T-helper 2 cell treated with Interferon-gamma antibody and Interleukin-4, amounts not matched to agents 5 μg/mL and 100 μg/mL, for 36 hours (primary cell): ENCODE measurements around the gene FMN1.

Experiments
- DNase-seq: peaks from one replicate; pipeline ENCODE4 v3.0.0; 2021; ENCODE audit warnings: low spot score
- H3K27ac Mint-ChIP-seq: one replicate; pipeline ENCODE4 v1.8.0; 2021; ENCODE audit warnings: mild to moderate bottlenecking, mixed read lengths
- H3K27me3 Mint-ChIP-seq: one replicate; pipeline ENCODE4 v1.8.0; 2021; ENCODE audit warnings: low read depth, mixed read lengths
- H3K36me3 Mint-ChIP-seq: one replicate; pipeline ENCODE4 v1.8.0; 2021; ENCODE audit warnings: low read depth, mixed read lengths
- H3K4me1 Mint-ChIP-seq: one replicate; pipeline ENCODE4 v1.8.0; 2021; ENCODE audit warnings: low read depth, mixed read lengths
- H3K4me3 Mint-ChIP-seq: one replicate; pipeline ENCODE4 v1.8.0; 2022; ENCODE audit warnings: mild to moderate bottlenecking, moderate library complexity, mixed read lengths
- H3K9me3 Mint-ChIP-seq: one replicate; pipeline ENCODE4 v1.8.0; 2021; ENCODE audit warnings: mixed read lengths

FMN1 gene

DNA sequence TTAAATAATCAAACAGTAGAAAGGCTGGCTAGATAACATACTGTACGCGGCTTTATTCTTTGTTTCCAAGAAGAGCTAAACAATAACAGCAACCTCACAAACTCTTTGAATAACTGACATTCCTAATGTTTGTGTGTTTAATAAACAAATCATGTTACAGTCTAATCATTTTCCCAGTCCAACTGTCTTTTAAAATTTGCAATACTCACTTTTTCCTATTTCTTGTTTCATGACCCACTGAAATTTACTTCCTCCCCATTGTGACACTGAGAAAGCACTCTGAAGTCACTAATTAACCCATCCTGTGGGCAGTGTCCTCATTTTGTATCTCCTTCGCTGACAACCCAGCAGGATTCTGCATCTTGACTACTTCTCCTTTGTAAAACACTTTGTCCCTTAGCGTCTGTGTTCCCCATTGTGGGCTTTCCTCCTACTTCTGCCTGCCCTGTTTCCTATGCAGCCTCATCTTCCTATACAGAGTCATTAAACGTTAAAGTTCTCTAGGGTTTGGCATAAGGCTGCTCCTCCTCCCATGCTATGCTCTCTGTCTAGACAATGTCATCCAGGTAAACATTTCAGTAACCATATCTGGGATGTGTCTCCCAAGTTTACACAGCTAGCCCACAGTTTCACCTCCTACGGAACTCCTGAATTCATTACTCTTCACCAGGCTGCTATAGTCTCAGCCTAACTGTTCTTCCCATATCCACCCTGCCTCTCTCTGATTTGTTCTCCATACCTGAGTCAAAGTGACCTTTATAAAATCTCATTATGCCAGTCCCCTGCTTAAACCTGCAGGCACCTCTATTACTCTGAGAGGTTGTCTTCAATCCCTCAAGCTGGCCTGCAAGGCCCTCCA, 327.8 kb downstream of the FMN1 start:
- Mint-ChIP-seq H3K27me3 (peaks cover 2% of the 10 kb centered on the region), H3K4me1 (peaks cover 2% of the 10 kb centered on the region), H3K4me3 (no peak overlapping the region), H3K36me3 (no peaks in the 10 kb centered on the region), H3K9me3 (no peaks in the 10 kb centered on the region), H3K27ac (no peak overlapping the region)
- DNase-seq = no peak

DNA sequence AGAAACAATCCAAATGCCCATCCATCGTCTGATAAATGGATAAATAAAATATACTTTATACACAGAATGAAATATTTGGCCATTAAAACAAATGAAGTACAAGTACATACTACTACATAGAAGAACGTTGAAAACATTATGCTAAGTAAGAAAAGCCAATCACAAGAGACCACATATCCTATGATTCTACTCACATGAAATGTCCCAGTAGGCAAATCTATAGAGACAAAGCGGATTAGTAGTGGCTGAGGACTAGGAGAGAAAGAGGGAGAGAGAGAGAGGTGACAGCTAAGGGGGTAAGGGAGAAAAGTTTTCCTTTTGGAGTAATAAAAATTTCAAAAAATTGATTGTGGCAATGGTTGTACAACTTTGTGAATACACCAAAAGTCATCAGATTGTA, 329.7 kb downstream of the FMN1 start:
- H3K36me3 Mint-ChIP-seq = no peaks in the 10 kb centered on the region
- H3K9me3 Mint-ChIP-seq = no peaks in the 10 kb centered on the region
- no peak for DNase-seq

DNA sequence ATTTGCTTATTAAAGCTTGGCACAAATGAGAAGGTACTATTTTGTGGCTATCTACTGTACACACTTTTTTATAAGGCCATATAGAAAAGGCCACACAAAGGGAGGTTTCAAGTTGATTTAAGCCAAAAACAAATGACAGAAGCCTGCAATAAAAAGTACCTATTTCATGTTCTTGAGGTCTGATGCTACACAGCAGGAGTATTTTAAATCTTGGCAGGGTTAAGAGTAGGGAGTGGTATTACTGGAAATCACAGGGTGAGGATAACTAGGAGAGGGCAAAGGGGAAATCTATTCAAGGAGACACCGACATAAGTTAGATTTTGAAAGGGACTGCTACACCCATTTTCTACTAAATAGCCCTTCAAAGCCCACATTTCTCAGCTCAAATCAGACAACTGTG, 330.5 kb downstream of the FMN1 start:
- no peaks in the 10 kb centered on the region for H3K9me3 Mint-ChIP-seq
- no peak overlapping the region for H3K27ac Mint-ChIP-seq
- H3K4me3 Mint-ChIP-seq = no peak overlapping the region
- no peak for DNase-seq
- H3K27me3 Mint-ChIP-seq = peaks cover 4% of the 10 kb centered on the region
- no peaks in the 10 kb centered on the region for H3K36me3 Mint-ChIP-seq
- H3K4me1 Mint-ChIP-seq = peaks cover 2% of the 10 kb centered on the region

More for the DNA sequence above, 329.7 kb downstream of the FMN1 start:
- H3K27me3 Mint-ChIP-seq = peaks cover 3% of the 10 kb centered on the region
- peaks cover 2% of the 10 kb centered on the region for H3K4me1 Mint-ChIP-seq
- no peak overlapping the region for H3K4me3 Mint-ChIP-seq
- no peak overlapping the region for H3K27ac Mint-ChIP-seq

DNA sequence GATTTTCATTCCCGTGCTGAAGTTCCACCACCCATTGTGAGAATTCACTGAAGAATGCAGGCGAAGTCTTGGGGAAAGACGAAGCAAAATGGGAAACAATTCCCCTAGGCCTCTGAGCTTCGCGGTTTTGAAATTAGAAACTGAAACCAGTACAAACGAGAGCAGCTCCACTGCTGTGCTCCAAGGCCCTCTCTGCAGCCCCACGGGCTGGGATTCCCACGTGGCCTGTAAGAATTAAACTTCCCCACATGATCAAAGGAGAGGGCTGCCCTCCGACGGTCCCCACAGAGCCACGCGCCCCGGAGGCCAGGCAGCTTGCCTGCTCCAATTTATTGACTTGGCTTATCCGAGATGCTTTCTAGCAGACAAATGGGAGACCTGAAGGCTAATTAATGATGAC, 332.8 kb downstream of the FMN1 start:
- Mint-ChIP-seq H3K4me1 (peaks cover 2% of the 10 kb centered on the region), H3K27ac (no peak overlapping the region), H3K9me3 (no peaks in the 10 kb centered on the region), H3K4me3 (no peak overlapping the region), H3K27me3 (peaks cover 11% of the 10 kb centered on the region), H3K36me3 (no peaks in the 10 kb centered on the region)
- no peak for DNase-seq

DNA sequence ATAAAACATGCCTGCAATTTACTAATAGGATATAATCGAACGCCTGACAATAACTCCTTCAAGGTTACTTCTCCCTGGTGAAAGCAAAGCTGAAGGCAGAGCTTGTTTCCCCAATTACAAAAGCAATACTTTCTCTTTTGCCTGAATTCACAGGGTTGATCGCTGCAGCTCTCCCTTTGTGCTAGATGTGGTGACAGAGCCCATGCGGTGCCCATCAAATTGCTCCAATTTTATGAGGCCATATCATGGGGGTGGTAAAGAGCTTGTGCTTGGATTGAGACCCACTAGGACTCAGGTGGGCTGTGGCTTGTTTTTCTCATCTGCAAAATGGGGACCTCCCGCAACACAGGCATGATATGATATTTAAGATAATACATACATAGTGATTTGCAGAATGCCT, 333.3 kb downstream of the FMN1 start:
- Mint-ChIP-seq H3K4me1 (peaks cover 2% of the 10 kb centered on the region), H3K27me3 (peaks cover 11% of the 10 kb centered on the region), H3K27ac (no peak overlapping the region), H3K9me3 (no peaks in the 10 kb centered on the region), H3K4me3 (no peak overlapping the region), H3K36me3 (no peaks in the 10 kb centered on the region)
- DNase-seq = no peak

DNA sequence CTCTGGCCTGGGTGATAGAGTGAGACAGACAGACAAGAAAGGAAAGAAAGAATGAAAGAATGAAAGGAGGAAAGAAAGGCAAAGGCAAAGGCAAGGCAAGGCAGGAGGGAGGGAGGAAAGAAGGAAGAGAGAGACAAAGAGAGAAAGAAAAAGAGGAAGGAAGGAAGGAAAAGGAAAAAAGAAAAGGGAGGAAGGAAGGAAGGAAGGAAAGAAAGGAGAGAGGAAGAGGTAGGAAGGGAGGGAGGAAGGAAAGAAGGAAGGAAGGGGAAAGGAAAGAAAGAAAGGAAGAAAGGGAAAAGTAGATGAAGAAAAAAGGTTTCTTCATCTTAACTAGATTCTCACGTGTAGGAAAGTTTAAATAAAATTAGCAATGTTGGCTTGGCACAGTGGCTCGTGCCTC, 334.5 kb downstream of the FMN1 start:
- Mint-ChIP-seq H3K4me1 (peaks cover 2% of the 10 kb centered on the region), H3K9me3 (no peaks in the 10 kb centered on the region), H3K36me3 (no peaks in the 10 kb centered on the region), H3K27me3 (peaks cover 11% of the 10 kb centered on the region), H3K27ac (no peak overlapping the region), H3K4me3 (no peak overlapping the region)
- DNase-seq = no peak

DNA sequence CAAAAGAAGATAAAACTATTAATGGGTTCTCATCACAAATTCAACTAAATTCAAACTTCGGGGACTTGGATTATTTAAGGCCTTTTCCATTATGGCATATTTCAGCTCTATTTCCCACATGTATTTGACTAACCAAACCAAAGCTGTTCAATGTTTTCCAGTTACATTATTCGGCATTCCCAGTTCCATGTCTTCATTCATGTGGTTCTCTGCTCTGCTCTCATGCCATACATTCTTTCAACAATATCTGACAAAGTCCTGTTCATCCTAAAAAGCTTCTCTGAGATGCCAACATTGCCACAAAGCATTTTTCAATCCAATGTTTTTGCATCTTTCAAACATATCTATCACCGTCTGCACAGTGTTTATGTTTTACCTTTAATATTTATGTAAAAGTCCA, 335.3 kb downstream of the FMN1 start:
- H3K36me3 Mint-ChIP-seq = no peaks in the 10 kb centered on the region
- peaks cover 2% of the 10 kb centered on the region for H3K4me1 Mint-ChIP-seq
- H3K27ac Mint-ChIP-seq = no peak overlapping the region
- peaks cover 9% of the 10 kb centered on the region for H3K27me3 Mint-ChIP-seq
- H3K4me3 Mint-ChIP-seq = no peak overlapping the region
- no peaks in the 10 kb centered on the region for H3K9me3 Mint-ChIP-seq
- DNase-seq = no peak

DNA sequence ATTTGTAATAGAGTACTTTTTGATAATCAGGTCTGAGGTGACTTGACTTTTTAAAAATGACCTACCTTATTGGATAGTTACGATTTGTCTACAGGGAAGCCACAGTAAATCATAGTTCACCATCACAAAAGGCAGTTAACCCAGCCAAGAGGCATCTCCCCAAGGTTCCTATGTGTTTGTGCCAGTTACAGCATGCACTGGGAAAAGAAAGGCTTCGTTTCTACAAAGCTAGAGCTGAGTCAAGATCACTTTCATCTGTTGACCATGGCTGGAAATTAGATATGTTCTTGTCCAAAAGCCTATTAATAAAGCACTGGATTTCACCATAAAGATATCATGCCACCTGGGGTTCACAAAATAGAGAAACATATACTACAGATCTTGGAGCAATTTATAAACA, 336.8 kb downstream of the FMN1 start:
- Mint-ChIP-seq H3K4me1 (no peaks in the 10 kb centered on the region), H3K27me3 (peaks cover 9% of the 10 kb centered on the region), H3K27ac (no peak overlapping the region), H3K9me3 (no peaks in the 10 kb centered on the region), H3K4me3 (no peak overlapping the region), H3K36me3 (no peaks in the 10 kb centered on the region)
- no peak for DNase-seq

DNA sequence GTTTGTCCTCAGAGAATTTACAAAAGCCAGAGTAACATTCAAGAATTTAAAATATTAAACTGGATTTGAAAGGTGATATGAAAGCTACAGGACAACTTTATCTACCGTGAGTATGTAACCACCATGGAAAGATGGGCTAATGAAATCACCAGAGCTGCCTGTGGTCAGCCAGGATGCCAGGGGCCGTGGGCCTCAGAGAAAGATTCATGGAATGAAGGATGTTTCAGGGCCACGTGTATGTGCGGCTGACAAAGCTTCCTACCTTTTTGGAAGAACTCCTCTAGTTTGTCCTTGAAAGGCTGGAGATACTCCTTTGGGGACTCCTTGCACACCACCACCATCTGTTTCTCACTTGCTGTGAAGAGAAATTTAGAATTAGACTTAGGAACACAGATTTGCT, 337.8 kb downstream of the FMN1 start:
- no peak overlapping the region for H3K4me3 Mint-ChIP-seq
- no peak for DNase-seq
- no peaks in the 10 kb centered on the region for H3K4me1 Mint-ChIP-seq
- no peaks in the 10 kb centered on the region for H3K9me3 Mint-ChIP-seq
- no peaks in the 10 kb centered on the region for H3K36me3 Mint-ChIP-seq
- H3K27me3 Mint-ChIP-seq = peaks cover 9% of the 10 kb centered on the region
- no peak overlapping the region for H3K27ac Mint-ChIP-seq

DNA sequence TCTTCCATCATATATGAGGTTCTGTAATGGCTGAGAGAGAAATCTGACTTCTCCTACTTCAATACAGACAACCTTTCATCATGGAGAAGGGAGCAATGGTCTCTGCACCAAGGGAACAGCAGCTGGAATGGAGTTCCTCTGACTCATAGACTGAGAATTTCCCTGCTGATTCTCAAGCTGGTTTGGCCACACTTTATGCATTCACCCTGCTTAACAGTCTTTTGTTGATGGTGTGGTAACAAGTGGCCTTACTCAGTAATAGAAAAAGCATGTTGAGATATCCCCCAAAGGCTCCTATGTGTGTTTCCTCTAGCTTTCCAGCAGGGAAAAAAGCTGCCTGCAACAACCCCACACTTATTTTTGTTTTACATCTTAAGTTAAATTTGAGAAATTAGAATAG, 338.6 kb downstream of the FMN1 start:
- Mint-ChIP-seq H3K36me3 (no peaks in the 10 kb centered on the region), H3K27ac (no peak overlapping the region), H3K27me3 (peaks cover 9% of the 10 kb centered on the region), H3K4me3 (no peak overlapping the region), H3K4me1 (no peaks in the 10 kb centered on the region), H3K9me3 (no peaks in the 10 kb centered on the region)
- DNase-seq = no peak

DNA sequence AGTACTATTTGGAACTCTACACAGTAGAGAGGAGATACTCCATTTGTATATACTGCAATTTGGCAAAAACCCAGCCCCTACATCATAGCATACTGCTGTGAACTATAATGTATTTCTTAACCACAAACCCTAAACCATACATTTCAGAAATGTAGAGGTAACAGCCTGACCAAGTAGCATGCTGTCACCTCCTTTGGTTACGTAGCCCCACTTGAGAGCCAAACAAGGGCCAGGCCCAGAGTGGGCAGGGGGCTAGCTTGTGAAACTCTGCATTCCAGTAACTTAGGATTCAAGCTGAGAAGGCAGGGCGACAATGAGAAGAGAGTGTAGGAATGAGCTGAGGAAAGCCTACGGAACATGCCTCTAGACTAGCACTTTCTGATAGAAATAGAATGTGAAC, 340.9 kb downstream of the FMN1 start:
- Mint-ChIP-seq H3K27ac (no peak overlapping the region), H3K27me3 (peaks cover 4% of the 10 kb centered on the region), H3K4me1 (no peaks in the 10 kb centered on the region), H3K36me3 (no peaks in the 10 kb centered on the region), H3K4me3 (no peak overlapping the region), H3K9me3 (no peaks in the 10 kb centered on the region)
- no peak for DNase-seq

DNA sequence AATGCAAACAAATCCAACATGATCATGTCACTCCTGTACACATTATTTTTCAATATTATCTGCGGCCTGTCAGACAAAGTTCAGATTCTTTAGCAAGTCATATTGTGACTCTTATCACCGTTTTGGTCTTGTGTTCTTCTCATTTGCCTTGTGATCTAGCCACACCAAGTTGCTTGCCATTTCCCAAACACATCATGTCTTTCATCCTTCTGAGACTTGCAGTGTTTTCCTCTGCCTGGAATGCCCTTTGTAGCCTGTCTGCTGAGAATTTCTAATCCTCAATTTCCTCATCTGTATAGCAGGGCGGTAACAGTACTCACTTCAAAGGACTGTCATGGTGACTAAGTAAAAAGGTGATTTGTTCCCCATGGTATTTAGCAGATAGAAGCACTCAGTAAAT, 341.7 kb downstream of the FMN1 start:
- DNase-seq = no peak
- Mint-ChIP-seq H3K4me3 (no peak overlapping the region), H3K36me3 (no peaks in the 10 kb centered on the region), H3K4me1 (no peaks in the 10 kb centered on the region), H3K27me3 (peaks cover 3% of the 10 kb centered on the region), H3K27ac (no peak overlapping the region), H3K9me3 (no peaks in the 10 kb centered on the region)

DNA sequence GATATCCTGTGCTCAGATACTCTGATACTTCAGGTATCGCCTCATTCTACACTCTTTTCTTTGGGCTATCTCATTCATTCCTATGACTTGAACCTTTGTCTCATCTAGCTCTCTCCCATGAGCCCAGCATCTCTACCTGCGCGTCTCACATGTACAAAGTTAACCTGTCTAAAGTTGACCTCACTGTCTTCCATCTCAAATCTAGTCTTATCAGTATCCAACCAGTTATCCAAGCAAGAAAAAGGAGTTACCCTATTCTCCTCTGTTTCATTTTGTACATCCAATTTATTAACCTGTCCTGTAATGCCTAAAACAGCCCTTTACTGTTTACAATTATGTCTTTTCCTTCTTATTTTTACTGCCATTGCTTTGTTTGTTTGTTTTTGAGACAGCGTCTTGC, 342.5 kb downstream of the FMN1 start:
- Mint-ChIP-seq H3K27me3 (no peaks in the 10 kb centered on the region), H3K4me1 (no peaks in the 10 kb centered on the region), H3K36me3 (no peaks in the 10 kb centered on the region), H3K9me3 (no peaks in the 10 kb centered on the region), H3K27ac (no peak overlapping the region), H3K4me3 (no peak overlapping the region)
- DNase-seq = no peak

DNA sequence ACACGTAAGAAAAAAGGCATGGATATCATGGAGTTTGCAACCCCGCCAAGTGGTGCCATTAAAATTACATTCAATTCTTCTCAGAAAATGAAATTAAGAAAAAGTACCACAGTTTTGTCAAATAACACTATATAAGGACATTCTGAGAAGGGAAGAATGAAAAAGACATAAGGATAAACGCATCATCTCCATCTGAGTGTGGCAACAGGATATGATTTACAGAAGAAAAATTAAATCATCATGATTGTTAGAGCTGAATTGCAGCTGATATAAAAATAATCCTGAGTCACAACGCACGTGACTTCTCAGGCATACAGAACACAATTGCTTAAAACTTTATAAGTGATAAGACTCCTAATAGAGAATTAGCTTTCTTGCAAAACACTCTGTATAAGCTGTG, 342.9 kb downstream of the FMN1 start:
- no peak overlapping the region for H3K4me3 Mint-ChIP-seq
- H3K36me3 Mint-ChIP-seq = no peaks in the 10 kb centered on the region
- no peak overlapping the region for H3K27ac Mint-ChIP-seq
- no peak for DNase-seq
- H3K4me1 Mint-ChIP-seq = no peaks in the 10 kb centered on the region
- no peaks in the 10 kb centered on the region for H3K27me3 Mint-ChIP-seq
- H3K9me3 Mint-ChIP-seq = no peaks in the 10 kb centered on the region
